Suppressor macrophage (primary cell): ENCODE results near the gene KIF26A.

ENCODE experiments used
- DNase-seq, 4 experiments: peaks; one replicate each; pipeline ENCODE4 v3.0.0-alpha.2; 2020 to 2022

Gene KIF26A

GRCh38 chr14:104101086-104101621 lies 37.2 kb upstream of the KIF26A start:
- DNase-seq = no peak

- DNase-seq = no peak
Measured at GRCh38 chr14:104101651-104102281, 36.6 kb upstream of the KIF26A start.

GRCh38 chr14:104102282-104102914 lies 36.0 kb upstream of the KIF26A start:
- no peak for DNase-seq

- no peak for DNase-seq
Measured at GRCh38 chr14:104103061-104103445, 35.3 kb upstream of the KIF26A start.

- DNase-seq = no peak
Measured at GRCh38 chr14:104103446-104104075, 34.8 kb upstream of the KIF26A start.

GRCh38 chr14:104104076-104104901 lies 34.1 kb upstream of the KIF26A start:
- no peak for DNase-seq

GRCh38 chr14:104105071-104105821 lies 33.1 kb upstream of the KIF26A start:
- no peak for DNase-seq

- DNase-seq = no peak
Measured at GRCh38 chr14:104105822-104106470, 32.4 kb upstream of the KIF26A start.

- DNase-seq = no peak
Measured at GRCh38 chr14:104106471-104106991, 31.9 kb upstream of the KIF26A start.

GRCh38 chr14:104107101-104107581 lies 31.2 kb upstream of the KIF26A start:
- DNase-seq = no peak

- no peak for DNase-seq
Measured at GRCh38 chr14:104107611-104108569, 30.5 kb upstream of the KIF26A start.

- no peak for DNase-seq
Measured at GRCh38 chr14:104108570-104109541, 29.5 kb upstream of the KIF26A start.

GRCh38 chr14:104109731-104110361 lies 28.5 kb upstream of the KIF26A start:
- DNase-seq = no peak

GRCh38 chr14:104110491-104111209 lies 27.7 kb upstream of the KIF26A start:
- DNase-seq = no peak

GRCh38 chr14:104111301-104112112 lies 26.9 kb upstream of the KIF26A start:
- DNase-seq = no peak

GRCh38 chr14:104112113-104112505 lies 26.3 kb upstream of the KIF26A start:
- DNase-seq = no peak
